Measurements from ENCODE around the gene TOMM34. TPM values are rescaled to one million over a fixed set of nuclear protein-coding genes. Genes with fewer than 3 reads are reported as not detected.

TOMM34 gene
- total RNA-seq, 1 donor from 2014 or later, result 16.0 TPM

DNA sequence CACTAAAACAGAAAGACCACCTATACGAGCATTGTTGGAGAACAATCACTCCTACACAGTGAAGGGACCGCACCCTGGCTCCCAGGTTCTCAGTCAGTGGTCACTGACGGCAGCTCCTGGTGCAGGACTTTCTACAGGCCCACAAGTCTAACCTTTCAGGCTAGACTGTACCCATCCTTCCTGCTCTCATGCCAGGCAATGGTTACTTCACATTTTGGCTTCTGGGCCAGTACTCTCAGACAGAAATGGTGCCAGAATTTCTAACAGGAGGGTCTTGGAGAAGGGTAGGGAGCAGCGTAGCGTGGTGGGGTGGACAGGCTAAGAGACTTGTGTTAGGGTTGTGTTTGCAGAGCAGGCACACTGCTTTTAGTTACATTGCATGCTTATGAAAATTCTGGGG lies 12.1 kb downstream of the TOMM34 start:
- TF ChIP-seq, protein P1, sequence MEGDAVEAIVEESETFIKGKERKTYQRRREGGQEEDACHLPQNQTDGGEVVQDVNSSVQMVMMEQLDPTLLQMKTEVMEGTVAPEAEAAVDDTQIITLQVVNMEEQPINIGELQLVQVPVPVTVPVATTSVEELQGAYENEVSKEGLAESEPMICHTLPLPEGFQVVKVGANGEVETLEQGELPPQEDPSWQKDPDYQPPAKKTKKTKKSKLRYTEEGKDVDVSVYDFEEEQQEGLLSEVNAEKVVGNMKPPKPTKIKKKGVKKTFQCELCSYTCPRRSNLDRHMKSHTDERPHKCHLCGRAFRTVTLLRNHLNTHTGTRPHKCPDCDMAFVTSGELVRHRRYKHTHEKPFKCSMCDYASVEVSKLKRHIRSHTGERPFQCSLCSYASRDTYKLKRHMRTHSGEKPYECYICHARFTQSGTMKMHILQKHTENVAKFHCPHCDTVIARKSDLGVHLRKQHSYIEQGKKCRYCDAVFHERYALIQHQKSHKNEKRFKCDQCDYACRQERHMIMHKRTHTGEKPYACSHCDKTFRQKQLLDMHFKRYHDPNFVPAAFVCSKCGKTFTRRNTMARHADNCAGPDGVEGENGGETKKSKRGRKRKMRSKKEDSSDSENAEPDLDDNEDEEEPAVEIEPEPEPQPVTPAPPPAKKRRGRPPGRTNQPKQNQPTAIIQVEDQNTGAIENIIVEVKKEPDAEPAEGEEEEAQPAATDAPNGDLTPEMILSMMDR (IDR thresholded peaks at IDR 0.05), result no peak
- no peaks in the 10 kb centered on the region for H3K4me1 ChIP-seq
- no peak for DNase-seq
- peaks cover 97% of the 10 kb centered on the region for H3K36me3 ChIP-seq
- no peak for ATAC-seq
- H3K27me3 ChIP-seq, result no peaks in the 10 kb centered on the region
- H3K4me3 ChIP-seq, result no peak overlapping the region
- H3K27ac ChIP-seq, result no peak overlapping the region
- no peaks in the 10 kb centered on the region for H3K9me3 ChIP-seq
- intact Hi-C loops (cut with DNase I), result no loop called here

GRCh38 chr20:44946271-44946852 lies 13.8 kb downstream of the TOMM34 start:
- no peaks in the 10 kb centered on the region for H3K27me3 ChIP-seq
- DNase-seq (no peak), ATAC-seq (no peak)
- H3K4me3 ChIP-seq, result no peak overlapping the region
- no peaks in the 10 kb centered on the region for H3K4me1 ChIP-seq
- H3K36me3 ChIP-seq, result peaks cover 97% of the 10 kb centered on the region
- no peaks in the 10 kb centered on the region for H3K9me3 ChIP-seq
- TF ChIP-seq, protein P1 (IDR thresholded peaks at IDR 0.05), result no peak
- no peak overlapping the region for H3K27ac ChIP-seq
- intact Hi-C loops (cut with DNase I), result no loop called here

DNA sequence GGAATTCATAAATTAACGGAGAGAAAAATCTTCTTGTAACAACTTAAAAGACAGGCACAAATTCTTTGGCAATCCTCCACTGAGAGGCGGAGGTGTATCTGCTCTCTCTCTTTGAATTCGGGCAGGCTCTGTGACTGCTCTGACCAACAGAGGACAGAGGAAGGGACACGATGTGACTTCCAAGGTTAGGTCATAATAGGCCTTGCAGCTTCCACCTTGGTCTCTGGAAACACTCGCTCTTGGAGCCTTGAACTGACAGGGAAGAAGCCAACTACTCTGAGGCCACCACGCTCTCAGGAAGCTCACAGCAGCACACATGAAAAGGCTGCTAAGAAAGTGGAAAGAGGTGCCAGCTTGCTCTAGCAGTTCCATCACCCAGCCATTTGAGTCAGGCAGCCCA lies 14.9 kb downstream of the TOMM34 start:
- intact Hi-C loops (cut with DNase I), result no loop called here
- Histone ChIP-seq H3K4me1 (no peaks in the 10 kb centered on the region), H3K36me3 (peaks cover 94% of the 10 kb centered on the region), H3K27me3 (no peaks in the 10 kb centered on the region), H3K4me3 (no peak overlapping the region), H3K9me3 (no peaks in the 10 kb centered on the region), H3K27ac (no peak overlapping the region)
- TF ChIP-seq, protein P1 (IDR thresholded peaks at IDR 0.05), result no peak
- DNase-seq (no peak), ATAC-seq (no peak)

- ATAC-seq (no peak), DNase-seq (no peak)
- intact Hi-C loops (cut with DNase I), result no loop called here
- TF ChIP-seq, protein P1 (IDR thresholded peaks at IDR 0.05), result no peak
- Histone ChIP-seq H3K27me3 (no peaks in the 10 kb centered on the region), H3K36me3 (peaks cover 87% of the 10 kb centered on the region), H3K4me1 (no peaks in the 10 kb centered on the region), H3K27ac (no peak overlapping the region), H3K4me3 (no peak overlapping the region), H3K9me3 (no peaks in the 10 kb centered on the region)
Observed at GRCh38 chr20:44943828-44944227, 16.4 kb downstream of the TOMM34 start.

GRCh38 chr20:44942264-44942973 lies 17.8 kb downstream of the TOMM34 start:
- intact Hi-C loops (cut with DNase I), result no loop called here
- H3K36me3 ChIP-seq, result peaks cover 73% of the 10 kb centered on the region

More at GRCh38 chr20:44942264-44942973, 17.8 kb downstream of the TOMM34 start:
- ATAC-seq (no peak), DNase-seq (no peak)
- H3K27ac ChIP-seq, result no peak overlapping the region
- TF ChIP-seq, protein P1 (IDR thresholded peaks at IDR 0.05), result no peak
- no peaks in the 10 kb centered on the region for H3K4me1 ChIP-seq
- no peak overlapping the region for H3K4me3 ChIP-seq
- H3K27me3 ChIP-seq, result no peaks in the 10 kb centered on the region
- no peaks in the 10 kb centered on the region for H3K9me3 ChIP-seq

Data from upper lobe of right lung (tissue), 1 donor.